Hepatocyte (in vitro differentiated cells): Measurements from ENCODE around the gene ARHGAP31.

ENCODE experiments used
- CTCF ChIP-seq: fragments of 200-600 bp; sonication (generic); IDR thresholded peaks from 2 replicates; pipeline ENCODE4 v1.5.1; 2016; ENCODE audit warnings: antibody characterized with exemption, mild to moderate bottlenecking; ENCODE audit not compliant: poor library complexity
- EZH2 ChIP-seq: fragments of 200-600 bp; sonication (generic); IDR thresholded peaks from 2 replicates; pipeline ENCODE4 v1.6.1; 2016; ENCODE audit warnings: antibody characterized with exemption, mild to moderate bottlenecking, borderline replicate concordance
- EZH2phosphoT487 ChIP-seq: fragments of 200-600 bp; sonication (generic); IDR thresholded peaks from one replicate; pipeline ENCODE4 v1.6.1; 2018; ENCODE audit warnings: antibody characterized with exemption, mild to moderate bottlenecking, low read depth, moderate library complexity; ENCODE audit not compliant: unreplicated experiment, severe bottlenecking

- TF ChIP-seq CTCF: no peak
- no peak for TF ChIP-seq EZH2
- TF ChIP-seq EZH2phosphoT487: no peak
Observed at GRCh38 chr3:119443179-119443578, 149.0 kb downstream of the ARHGAP31 start.
